ENCODE measurements around the gene ALDH3B1.

DNA sequence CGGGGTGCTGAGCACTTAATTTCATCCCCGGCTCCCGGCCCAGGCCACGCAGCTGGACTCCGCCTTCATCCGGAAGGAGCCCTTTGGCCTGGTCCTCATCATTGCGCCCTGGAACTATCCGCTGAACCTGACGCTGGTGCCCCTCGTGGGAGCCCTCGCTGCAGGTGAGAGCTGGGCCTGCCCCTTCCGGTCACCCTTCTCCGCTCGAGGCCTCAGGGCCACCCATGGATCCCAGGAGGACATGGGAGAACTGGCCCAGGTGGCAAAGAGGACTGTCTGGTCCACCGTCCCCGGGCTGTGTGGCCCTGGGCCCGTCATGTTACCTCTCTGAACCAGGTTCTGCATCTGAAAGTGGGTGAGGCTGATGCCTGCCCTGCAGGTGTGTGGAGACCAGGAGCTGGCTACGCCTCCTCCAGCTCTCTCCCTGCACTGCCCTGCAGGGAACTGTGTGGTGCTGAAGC, 8.6 kb downstream of the ALDH3B1 start:
- TF ChIP-seq, protein P1, sequence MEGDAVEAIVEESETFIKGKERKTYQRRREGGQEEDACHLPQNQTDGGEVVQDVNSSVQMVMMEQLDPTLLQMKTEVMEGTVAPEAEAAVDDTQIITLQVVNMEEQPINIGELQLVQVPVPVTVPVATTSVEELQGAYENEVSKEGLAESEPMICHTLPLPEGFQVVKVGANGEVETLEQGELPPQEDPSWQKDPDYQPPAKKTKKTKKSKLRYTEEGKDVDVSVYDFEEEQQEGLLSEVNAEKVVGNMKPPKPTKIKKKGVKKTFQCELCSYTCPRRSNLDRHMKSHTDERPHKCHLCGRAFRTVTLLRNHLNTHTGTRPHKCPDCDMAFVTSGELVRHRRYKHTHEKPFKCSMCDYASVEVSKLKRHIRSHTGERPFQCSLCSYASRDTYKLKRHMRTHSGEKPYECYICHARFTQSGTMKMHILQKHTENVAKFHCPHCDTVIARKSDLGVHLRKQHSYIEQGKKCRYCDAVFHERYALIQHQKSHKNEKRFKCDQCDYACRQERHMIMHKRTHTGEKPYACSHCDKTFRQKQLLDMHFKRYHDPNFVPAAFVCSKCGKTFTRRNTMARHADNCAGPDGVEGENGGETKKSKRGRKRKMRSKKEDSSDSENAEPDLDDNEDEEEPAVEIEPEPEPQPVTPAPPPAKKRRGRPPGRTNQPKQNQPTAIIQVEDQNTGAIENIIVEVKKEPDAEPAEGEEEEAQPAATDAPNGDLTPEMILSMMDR (conservative IDR thresholded peaks at IDR 0.05 in 1 of 2, IDR thresholded peaks at IDR 0.05 in 1 of 2; ENCODE audit: low read depth in 1 of 2, low read length in 2 of 2) = no peak
- TF ChIP-seq EZH2 (IDR thresholded peaks at IDR 0.05; ENCODE audit: low read length, missing control alignments) = no peak
